ENCODE data around the gene TSPAN4. TPM values are rescaled to one million over a fixed set of nuclear protein-coding genes. Genes with fewer than 3 reads are reported as not detected.

Gene TSPAN4
- total and polyA plus RNA-seq, 2 donors (not counting 1 experiment from before 2014, with no cell fraction given), result 102 to 191 TPM

GRCh38 chr11:802018-802617, 40.5 kb upstream of the TSPAN4 start:
- H3K4me2 ChIP-seq (ENCODE audit: extremely low read depth, insufficient read depth, low read length), result no peak overlapping the region
- H4K20me1 ChIP-seq (ENCODE audit: control insufficient read depth, extremely low read depth, insufficient read depth, low read length), result no peaks in the 10 kb centered on the region
- no peak overlapping the region for H2AFZ ChIP-seq (ENCODE audit: low read length)
- no peak overlapping the region for H3K4me3 ChIP-seq (replicated peaks in 1 of 4; ENCODE audit: control extremely low read depth in 1 of 4, insufficient read depth in 1 of 4, low read depth in 3 of 4, low read length in 4 of 4)
- H3K79me2 ChIP-seq (ENCODE audit: control insufficient read depth, insufficient read depth, low read length), result no peaks in the 10 kb centered on the region
- peaks cover 10% of the 10 kb centered on the region for H3K4me1 ChIP-seq (ENCODE audit: control insufficient read depth, extremely low read depth, insufficient read depth, low read length)
- TF ChIP-seq, protein P1, sequence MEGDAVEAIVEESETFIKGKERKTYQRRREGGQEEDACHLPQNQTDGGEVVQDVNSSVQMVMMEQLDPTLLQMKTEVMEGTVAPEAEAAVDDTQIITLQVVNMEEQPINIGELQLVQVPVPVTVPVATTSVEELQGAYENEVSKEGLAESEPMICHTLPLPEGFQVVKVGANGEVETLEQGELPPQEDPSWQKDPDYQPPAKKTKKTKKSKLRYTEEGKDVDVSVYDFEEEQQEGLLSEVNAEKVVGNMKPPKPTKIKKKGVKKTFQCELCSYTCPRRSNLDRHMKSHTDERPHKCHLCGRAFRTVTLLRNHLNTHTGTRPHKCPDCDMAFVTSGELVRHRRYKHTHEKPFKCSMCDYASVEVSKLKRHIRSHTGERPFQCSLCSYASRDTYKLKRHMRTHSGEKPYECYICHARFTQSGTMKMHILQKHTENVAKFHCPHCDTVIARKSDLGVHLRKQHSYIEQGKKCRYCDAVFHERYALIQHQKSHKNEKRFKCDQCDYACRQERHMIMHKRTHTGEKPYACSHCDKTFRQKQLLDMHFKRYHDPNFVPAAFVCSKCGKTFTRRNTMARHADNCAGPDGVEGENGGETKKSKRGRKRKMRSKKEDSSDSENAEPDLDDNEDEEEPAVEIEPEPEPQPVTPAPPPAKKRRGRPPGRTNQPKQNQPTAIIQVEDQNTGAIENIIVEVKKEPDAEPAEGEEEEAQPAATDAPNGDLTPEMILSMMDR (conservative IDR thresholded peaks at IDR 0.05 in 1 of 2, IDR thresholded peaks at IDR 0.05 in 1 of 2; ENCODE audit: low read depth in 1 of 2, low read length in 2 of 2), result no peak
- TF ChIP-seq EZH2 (IDR thresholded peaks at IDR 0.05; ENCODE audit: low read length, missing control alignments), result no peak
- DNase-seq (ENCODE audit: low read depth in 2 of 2), result no peak
- no peak overlapping the region for H3K9ac ChIP-seq (ENCODE audit: insufficient read depth, low read length)
- H3K27ac ChIP-seq (ENCODE audit: insufficient read depth, low read length), result no peak overlapping the region
- peaks cover 20% of the 10 kb centered on the region for H3K36me3 ChIP-seq (ENCODE audit: control insufficient read depth, insufficient read depth, low read length)
- no peaks in the 10 kb centered on the region for H3K9me3 ChIP-seq (ENCODE audit: control insufficient read depth, insufficient read depth, low read depth, low read length)
- H3K27me3 ChIP-seq (ENCODE audit: control insufficient read depth, insufficient read depth, low read length), result no peaks in the 10 kb centered on the region

- no peaks in the 10 kb centered on the region for H4K20me1 ChIP-seq (ENCODE audit: control insufficient read depth, extremely low read depth, insufficient read depth, low read length)
- H3K4me3 ChIP-seq (replicated peaks in 1 of 4; ENCODE audit: control extremely low read depth in 1 of 4, insufficient read depth in 1 of 4, low read depth in 3 of 4, low read length in 4 of 4), result peak overlapping the region in 1 of 4 experiments; percentile 73
- no peak overlapping the region for H2AFZ ChIP-seq (ENCODE audit: low read length)
- peaks cover 1% of the 10 kb centered on the region for H3K79me2 ChIP-seq (ENCODE audit: control insufficient read depth, insufficient read depth, low read length)
- no peak overlapping the region for H3K27ac ChIP-seq (ENCODE audit: insufficient read depth, low read length)
- H3K27me3 ChIP-seq (ENCODE audit: control insufficient read depth, insufficient read depth, low read length), result no peaks in the 10 kb centered on the region
- peak overlapping the region; percentile 25 for H3K4me2 ChIP-seq (ENCODE audit: extremely low read depth, insufficient read depth, low read length)
- TF ChIP-seq EZH2 (IDR thresholded peaks at IDR 0.05; ENCODE audit: low read length, missing control alignments), result no peak
- TF ChIP-seq, protein P1 (conservative IDR thresholded peaks at IDR 0.05 in 1 of 2, IDR thresholded peaks at IDR 0.05 in 1 of 2; ENCODE audit: low read depth in 1 of 2, low read length in 2 of 2), result no peak
- H3K4me1 ChIP-seq (ENCODE audit: control insufficient read depth, extremely low read depth, insufficient read depth, low read length), result peaks cover 9% of the 10 kb centered on the region
- DNase-seq (ENCODE audit: low read depth in 2 of 2), result no peak
- H3K36me3 ChIP-seq (ENCODE audit: control insufficient read depth, insufficient read depth, low read length), result peaks cover 20% of the 10 kb centered on the region
- H3K9me3 ChIP-seq (ENCODE audit: control insufficient read depth, insufficient read depth, low read depth, low read length), result no peaks in the 10 kb centered on the region
- no peak overlapping the region for H3K9ac ChIP-seq (ENCODE audit: insufficient read depth, low read length)
Observed at GRCh38 chr11:802693-803466, 39.8 kb upstream of the TSPAN4 start.

- Histone ChIP-seq H3K27ac (ENCODE audit: insufficient read depth, low read length) (no peak overlapping the region), H3K9ac (ENCODE audit: insufficient read depth, low read length) (no peak overlapping the region), H4K20me1 (ENCODE audit: control insufficient read depth, extremely low read depth, insufficient read depth, low read length) (no peaks in the 10 kb centered on the region), H2AFZ (ENCODE audit: low read length) (no peak overlapping the region), H3K79me2 (ENCODE audit: control insufficient read depth, insufficient read depth, low read length) (peaks cover 4% of the 10 kb centered on the region), H3K4me3 (replicated peaks in 1 of 4; ENCODE audit: control extremely low read depth in 1 of 4, insufficient read depth in 1 of 4, low read depth in 3 of 4, low read length in 4 of 4) (peak overlapping the region in 2 of 4 experiments; percentile 54 to 73), H3K36me3 (ENCODE audit: control insufficient read depth, insufficient read depth, low read length) (peaks cover 20% of the 10 kb centered on the region), H3K4me2 (ENCODE audit: extremely low read depth, insufficient read depth, low read length) (peak overlapping the region; percentile 25), H3K9me3 (ENCODE audit: control insufficient read depth, insufficient read depth, low read depth, low read length) (no peaks in the 10 kb centered on the region), H3K4me1 (ENCODE audit: control insufficient read depth, extremely low read depth, insufficient read depth, low read length) (peaks cover 10% of the 10 kb centered on the region), H3K27me3 (ENCODE audit: control insufficient read depth, insufficient read depth, low read length) (no peaks in the 10 kb centered on the region)
- no peak for TF ChIP-seq EZH2 (IDR thresholded peaks at IDR 0.05; ENCODE audit: low read length, missing control alignments)
- TF ChIP-seq, protein P1 (conservative IDR thresholded peaks at IDR 0.05 in 1 of 2, IDR thresholded peaks at IDR 0.05 in 1 of 2; ENCODE audit: low read depth in 1 of 2, low read length in 2 of 2), result no peak
- no peak for DNase-seq (ENCODE audit: low read depth in 2 of 2)
Observed at GRCh38 chr11:803467-803742, 39.2 kb upstream of the TSPAN4 start.

All from fibroblast of lung (primary cell).